DOHH2 (cell line): ENCODE measurements around the gene MVP.

ENCODE experiments used
- CTCF ChIP-seq: fragments of 200-600 bp; sonication (generic); IDR thresholded peaks from one replicate; pipeline ENCODE4 v1.5.1; 2014; ENCODE audit warnings: antibody characterized with exemption, mild to moderate bottlenecking, low read depth, low read length; ENCODE audit not compliant: poor library complexity, severe bottlenecking
- EZH2phosphoT487 ChIP-seq: fragments of 200-600 bp; sonication (generic); IDR thresholded peaks from 2 replicates; pipeline ENCODE4 v1.6.1; 2017; ENCODE audit warnings: borderline replicate concordance, mild to moderate bottlenecking, antibody characterized with exemption, low read length, moderate library complexity, mixed read lengths

GRCh38 chr16:29835926-29836325, 15.7 kb downstream of the MVP start:
- TF ChIP-seq CTCF, result no peak
- no peak for TF ChIP-seq EZH2phosphoT487
